ENCODE results near the gene NDP. TPM values are rescaled to one million over a fixed set of nuclear protein-coding genes. Genes with fewer than 3 reads are reported as not detected.

NDP gene
- total RNA-seq, 2 donors from 2014 or later: not detected

- H3K4me3 Mint-ChIP-seq: no peak overlapping the region
- H3K27me3 Mint-ChIP-seq (ENCODE audit: insufficient read depth): peaks cover 14% of the 10 kb centered on the region
- Histone ChIP-seq H3K27ac (ENCODE audit: low read depth, low read length) (no peak overlapping the region), H3K27me3 (ENCODE audit: control insufficient read depth, insufficient read depth, low read length, poor library complexity, severe bottlenecking) (no peaks in the 10 kb centered on the region), H3K36me3 (ENCODE audit: control insufficient read depth, insufficient read depth, low read length) (no peaks in the 10 kb centered on the region), H3K9me3 (ENCODE audit: control insufficient read depth, low read length) (no peaks in the 10 kb centered on the region), H3K4me3 (ENCODE audit: low read length) (no peak overlapping the region), H3K9ac (ENCODE audit: extremely low read depth, low read length, poor library complexity, severe bottlenecking) (no peak overlapping the region), H3K4me1 (ENCODE audit: control insufficient read depth, insufficient read depth, low read length) (no peaks in the 10 kb centered on the region)
- WGBS, 2 experiments (ENCODE audit: insufficient coverage in 1 of 2, insufficient read length in 1 of 2): 90 to 91% methylated on average over 2 to 9 of the region's 9 CpGs
- no peaks in the 10 kb centered on the region for H3K4me1 Mint-ChIP-seq
- no peak overlapping the region for H3K27ac Mint-ChIP-seq
- no peak for DNase-seq
- no peak for TF ChIP-seq CTCF (conservative IDR thresholded peaks at IDR 0.05)
- peaks cover 39% of the 10 kb centered on the region for H3K9me3 Mint-ChIP-seq
- no peaks in the 10 kb centered on the region for H3K36me3 Mint-ChIP-seq (ENCODE audit: low read depth)
Measured at GRCh38 chrX:43962636-43963035, 10.6 kb downstream of the NDP start.

GRCh38 chrX:43961699-43962098, 11.5 kb downstream of the NDP start:
- H3K36me3 ChIP-seq (ENCODE audit: control insufficient read depth, insufficient read depth, low read length): no peaks in the 10 kb centered on the region
- H3K4me3 Mint-ChIP-seq: no peak overlapping the region
- DNase-seq: no peak
- peaks cover 14% of the 10 kb centered on the region for H3K27me3 Mint-ChIP-seq (ENCODE audit: insufficient read depth)
- H3K4me3 ChIP-seq (ENCODE audit: low read length): no peak overlapping the region
- no peaks in the 10 kb centered on the region for H3K27me3 ChIP-seq (ENCODE audit: control insufficient read depth, insufficient read depth, low read length, poor library complexity, severe bottlenecking)
- WGBS, 2 experiments (ENCODE audit: insufficient coverage in 1 of 2, insufficient read length in 1 of 2): 66% methylated on average over 2 of the region's 2 CpGs; no CpG with 5 or more reads in 1 of the 2 experiments
- no peak overlapping the region for H3K27ac Mint-ChIP-seq
- no peak overlapping the region for H3K27ac ChIP-seq (ENCODE audit: low read depth, low read length)
- TF ChIP-seq CTCF (conservative IDR thresholded peaks at IDR 0.05): peak; percentile 77
- H3K4me1 ChIP-seq (ENCODE audit: control insufficient read depth, insufficient read depth, low read length): no peaks in the 10 kb centered on the region
- H3K9ac ChIP-seq (ENCODE audit: extremely low read depth, low read length, poor library complexity, severe bottlenecking): no peak overlapping the region
- no peaks in the 10 kb centered on the region for H3K4me1 Mint-ChIP-seq
- H3K36me3 Mint-ChIP-seq (ENCODE audit: low read depth): no peaks in the 10 kb centered on the region
- no peaks in the 10 kb centered on the region for H3K9me3 ChIP-seq (ENCODE audit: control insufficient read depth, low read length)
- peaks cover 41% of the 10 kb centered on the region for H3K9me3 Mint-ChIP-seq

GRCh38 chrX:43958529-43958928, 14.7 kb downstream of the NDP start:
- Mint-ChIP-seq H3K36me3 (ENCODE audit: low read depth) (no peaks in the 10 kb centered on the region), H3K4me1 (no peaks in the 10 kb centered on the region), H3K27me3 (ENCODE audit: insufficient read depth) (peaks cover 11% of the 10 kb centered on the region), H3K9me3 (peaks cover 46% of the 10 kb centered on the region), H3K27ac (no peak overlapping the region), H3K4me3 (no peak overlapping the region)
- Histone ChIP-seq H3K4me3 (ENCODE audit: low read length) (no peak overlapping the region), H3K27me3 (ENCODE audit: control insufficient read depth, insufficient read depth, low read length, poor library complexity, severe bottlenecking) (no peaks in the 10 kb centered on the region), H3K27ac (ENCODE audit: low read depth, low read length) (no peak overlapping the region), H3K4me1 (ENCODE audit: control insufficient read depth, insufficient read depth, low read length) (no peaks in the 10 kb centered on the region), H3K36me3 (ENCODE audit: control insufficient read depth, insufficient read depth, low read length) (no peaks in the 10 kb centered on the region), H3K9ac (ENCODE audit: extremely low read depth, low read length, poor library complexity, severe bottlenecking) (no peak overlapping the region), H3K9me3 (ENCODE audit: control insufficient read depth, low read length) (no peaks in the 10 kb centered on the region)
- 11% methylated on average over 6 of the region's 6 CpGs; no CpG with 5 or more reads in 1 of the 2 experiments for WGBS, 2 experiments (ENCODE audit: insufficient coverage in 1 of 2, insufficient read length in 1 of 2)
- DNase-seq: peak; percentile 63
- peak; percentile 82 for TF ChIP-seq CTCF (conservative IDR thresholded peaks at IDR 0.05)
